Measurements from ENCODE around the gene BHLHE40.

- TF ChIP-seq POLR2A (IDR thresholded peaks at IDR 0.05) (no peak), CTCF (IDR thresholded peaks at IDR 0.05) (no peak)
Observed at GRCh38 chr3:4935347-4935746, 43.9 kb upstream of the BHLHE40 start.
